Left colon (tissue), 2 donors: ENCODE results near the gene KCNN3. TPM values are rescaled to one million over a fixed set of nuclear protein-coding genes. Genes with fewer than 3 reads are reported as not detected.

Source experiments
- ATAC-seq: fragments of 200-7000 bp; cut with Tn5 transposase; one replicate; pipeline ENCODE4 v1.9.1; 2020; ENCODE audit warnings: mild to moderate bottlenecking, moderate library complexity
- DNase-seq, 2 donors: peaks; one replicate each; pipeline ENCODE4 v3.0.0-alpha.2; 2020
- intact Hi-C, 2 donors: fragments of 100-400 bp; cut with DNase I in 1 of 2; cut with micrococcal nuclease in 1 of 2; formaldehyde crosslinking; loops; one replicate each; pipeline versions ENCODE4 v1.11.2 to v1.14.0; 2022; cut with DNase I, micrococcal nuclease
- total RNA-seq, 2 donors: library from RNA; stranded (reverse); fragmentation: NEBNext Ultra II Directional; extraction: Animal tissue kit (Norgen Biotek cat#: 25700); gene quantifications; one replicate each; pipeline ENCODE4 v1.2.1, GENCODE V29; 2021
- donor health status: DM: no; HTN: no; CAD: no.
- donor health status: DM: yes; HTN: yes; CAD: no.

KCNN3 gene
- total RNA-seq, 2 donors from 2014 or later = 0.73 to 3.6 TPM

DNA sequence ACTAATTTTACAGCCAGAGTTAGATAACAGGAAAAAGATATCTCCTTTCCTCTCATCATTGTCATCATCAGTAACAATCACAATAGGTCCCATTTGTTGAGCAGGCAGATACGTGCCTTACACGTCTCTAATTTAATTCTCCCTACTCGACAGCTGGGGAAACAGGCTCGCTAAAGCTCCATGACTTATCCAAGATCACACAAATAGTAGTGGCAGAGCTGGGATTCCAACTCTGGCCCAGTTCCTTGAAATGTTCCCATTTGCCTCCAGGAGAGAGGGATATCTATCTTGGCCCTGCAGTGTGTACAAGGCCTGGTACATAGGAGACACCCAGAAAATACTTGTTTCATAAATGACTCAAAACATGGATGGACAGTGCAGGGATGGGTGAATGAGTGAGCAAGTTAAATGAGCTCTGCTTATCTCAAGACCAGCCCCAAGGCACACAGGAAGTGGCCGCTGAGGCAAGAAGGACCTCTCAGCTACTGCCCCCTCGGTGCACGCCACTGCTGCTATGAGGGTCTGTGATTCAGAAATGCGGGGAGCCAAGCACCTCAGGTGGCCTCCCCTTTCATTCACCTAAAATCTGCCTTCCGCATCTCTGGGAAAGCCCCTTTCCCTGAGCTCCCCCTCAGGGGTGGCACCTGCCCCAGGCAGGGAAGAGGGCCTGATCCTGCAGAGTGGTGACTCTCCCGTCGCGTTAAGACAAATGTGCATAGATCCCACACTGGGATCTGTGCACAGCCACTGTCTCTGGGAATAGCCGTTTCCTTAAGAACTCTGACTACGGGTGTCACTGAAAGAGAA lies 3.6 kb downstream of the KCNN3 start:
- DNase-seq (no peak), ATAC-seq (no peak)
- intact Hi-C loops = no loop called here

DNA sequence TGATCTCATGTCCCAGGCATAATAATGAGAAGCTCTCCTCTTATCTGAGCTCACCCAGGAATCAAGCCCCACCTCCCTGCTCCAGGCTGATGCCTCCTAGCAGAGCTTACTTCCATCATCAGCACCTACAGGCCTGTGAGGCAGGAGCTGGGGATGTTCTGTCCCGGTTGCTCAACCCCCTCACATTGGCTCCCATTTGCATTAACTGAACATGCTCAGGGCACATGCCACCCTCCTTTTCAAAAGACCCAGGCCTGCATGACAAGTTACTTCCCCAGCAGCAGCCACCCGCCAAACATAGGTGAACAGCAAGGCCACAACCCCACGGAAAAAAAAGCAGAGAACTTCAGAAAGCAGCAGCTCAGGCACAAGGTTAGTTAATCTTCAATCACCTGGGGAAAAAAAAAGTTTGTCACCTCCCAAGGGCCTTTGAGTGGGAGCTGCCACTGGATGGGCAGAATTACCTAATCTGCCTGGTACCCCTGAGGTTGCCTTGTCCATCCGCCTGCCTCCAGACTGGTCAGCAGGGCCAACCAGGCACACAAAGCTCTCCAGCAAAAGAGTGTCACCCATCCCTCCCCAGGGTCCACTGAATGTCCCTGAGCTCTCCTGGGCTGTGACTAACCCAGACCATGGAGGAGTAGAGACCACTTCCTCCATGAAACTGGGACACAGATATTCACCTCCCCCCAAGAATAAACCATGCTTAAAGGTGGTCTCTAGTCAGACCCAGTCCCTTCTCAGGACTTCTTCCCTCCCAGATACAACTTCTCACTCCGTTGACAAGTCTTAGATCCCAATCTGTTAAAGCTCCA lies 4.4 kb downstream of the KCNN3 start:
- intact Hi-C loops = no loop called here
- no peak for ATAC-seq
- DNase-seq = no peak

- no peak for DNase-seq
- intact Hi-C loops = no loop called here
- no peak for ATAC-seq
Measured at GRCh38 chr1:154864189-154864975, 5.7 kb downstream of the KCNN3 start.

DNA sequence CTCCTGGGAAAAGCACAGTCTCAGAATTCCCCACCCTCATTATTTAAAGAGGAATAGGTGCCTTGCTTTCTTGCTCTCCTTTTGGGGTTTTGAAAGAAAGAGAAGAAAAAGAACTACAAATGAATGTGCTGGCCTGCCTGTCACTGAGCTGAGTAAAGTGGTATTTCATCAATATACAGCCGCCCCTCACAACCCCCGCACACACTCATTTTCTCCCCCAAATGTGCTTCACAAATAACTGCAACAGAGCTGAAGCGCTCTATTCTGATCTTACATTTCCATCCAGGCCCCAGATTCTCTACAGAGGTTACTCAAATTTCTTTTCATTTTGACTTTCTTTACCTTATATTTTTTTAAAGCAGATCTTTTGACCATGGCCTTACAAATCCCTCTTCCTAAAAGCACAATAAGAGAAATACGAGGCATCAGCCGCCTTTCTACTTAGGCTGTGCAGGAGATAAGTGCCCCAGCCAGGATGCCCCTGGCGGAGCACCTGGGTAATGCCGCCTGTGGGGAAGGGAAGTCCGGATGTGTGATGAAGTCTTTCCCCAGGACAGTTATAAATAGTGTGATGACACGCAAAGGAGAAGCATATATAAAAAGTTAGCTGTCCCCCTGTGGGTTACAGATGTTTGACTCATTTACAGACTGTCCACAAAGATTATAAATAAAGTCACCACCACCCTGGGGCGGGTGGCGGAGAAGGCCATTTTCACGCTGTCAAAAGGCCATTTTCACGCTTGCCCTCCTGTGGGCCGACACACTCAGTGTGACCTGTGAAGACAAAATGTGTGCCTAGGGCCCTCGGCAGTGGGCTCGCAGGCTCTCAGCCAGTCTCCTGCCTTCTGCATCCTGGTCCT lies 6.5 kb downstream of the KCNN3 start:
- peak in 1 of 2 donors; percentile 49 for DNase-seq
- ATAC-seq = peak; percentile 75
- intact Hi-C loops = no loop called here

DNA sequence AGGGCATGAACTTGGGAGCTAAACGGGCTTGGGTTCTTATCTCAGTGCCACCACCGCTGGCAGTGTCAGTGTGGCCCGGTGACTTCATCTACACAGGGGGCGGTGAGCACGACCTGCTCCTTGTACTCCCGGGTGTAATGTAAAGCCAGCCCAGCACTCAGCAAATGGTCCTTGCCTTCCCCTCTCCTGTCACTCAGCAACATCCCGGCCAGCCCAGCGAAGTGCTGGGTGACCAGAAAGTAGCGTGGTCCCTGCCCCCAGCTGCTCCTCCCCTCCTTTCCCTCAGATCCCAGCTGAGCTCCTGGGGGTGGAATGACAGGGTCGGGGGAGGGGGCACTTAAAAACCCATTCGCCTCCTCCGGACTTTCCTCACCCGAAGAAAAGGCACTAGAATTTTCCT lies 7.2 kb downstream of the KCNN3 start:
- peak; percentile 17 for ATAC-seq
- intact Hi-C loops = no loop called here
- DNase-seq = no peak

DNA sequence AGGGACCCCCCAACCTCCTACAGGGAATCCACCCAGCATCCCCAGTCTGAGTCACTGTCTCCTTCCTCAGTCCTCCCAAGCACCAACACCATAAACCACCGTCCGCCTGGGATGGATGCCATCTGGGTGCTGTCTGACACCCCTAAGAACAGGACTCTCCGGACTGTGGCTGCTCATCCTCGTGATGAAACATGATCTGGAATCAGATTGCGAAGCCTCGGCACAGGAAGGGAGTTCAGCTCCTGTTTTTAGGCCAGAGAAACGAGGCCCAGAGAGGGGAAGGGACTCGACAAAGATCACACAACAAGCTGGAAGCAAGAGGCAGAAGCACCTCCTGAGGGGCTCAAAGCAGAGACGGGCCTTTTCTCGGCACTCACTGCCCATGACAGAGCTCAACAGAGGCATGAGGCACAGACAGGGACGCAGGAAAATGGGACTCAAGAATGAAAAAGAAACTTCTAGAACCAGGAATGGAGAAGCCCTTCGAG lies 8.4 kb downstream of the KCNN3 start:
- DNase-seq = no peak
- intact Hi-C loops = no loop called here
- ATAC-seq = no peak

DNA sequence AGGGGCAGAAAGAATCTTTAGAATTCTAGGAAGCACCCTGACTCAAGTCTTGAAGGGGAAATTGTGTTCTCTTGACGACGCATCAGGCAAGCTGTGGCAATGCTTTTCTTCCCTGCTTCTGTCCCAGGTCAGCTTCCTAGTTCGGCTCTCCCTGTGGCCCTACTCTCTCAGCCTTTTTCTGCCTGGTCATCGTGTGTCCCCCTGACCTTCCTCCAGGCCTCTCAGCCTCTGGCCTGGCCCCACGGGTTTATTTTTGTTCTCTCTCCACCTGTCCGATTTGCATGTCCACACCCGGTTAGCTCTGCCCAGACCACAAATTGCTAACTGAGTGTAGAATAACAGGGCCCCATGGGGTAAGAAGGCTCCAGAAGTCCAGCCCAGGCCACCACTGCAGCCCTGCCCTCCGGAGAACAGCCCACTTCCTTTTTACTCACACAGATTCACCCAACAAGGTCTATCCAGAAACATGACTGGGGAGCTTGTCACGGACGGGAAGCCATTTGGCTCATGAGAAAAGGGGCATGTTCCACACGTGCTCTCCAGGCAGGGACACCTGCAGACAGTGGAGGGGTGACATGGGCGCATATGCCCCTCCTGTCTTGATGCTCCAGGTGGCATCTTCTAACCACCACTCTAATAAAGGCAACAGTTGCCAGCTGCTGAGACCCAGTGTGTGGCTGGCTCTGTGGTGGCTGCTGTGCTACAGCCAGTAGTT lies 9.8 kb downstream of the KCNN3 start:
- DNase-seq (peak; percentile 20 to 48), ATAC-seq (peak; percentile 30)
- intact Hi-C loops = no loop called here

- intact Hi-C loops = no loop called here
- DNase-seq (no peak), ATAC-seq (no peak)
Measured at GRCh38 chr1:154859786-154860155, 10.3 kb downstream of the KCNN3 start.

- ATAC-seq = no peak
- intact Hi-C loops = no loop called here
- DNase-seq = no peak
Measured at GRCh38 chr1:154859151-154859785, 10.8 kb downstream of the KCNN3 start.

- ATAC-seq (no peak), DNase-seq (no peak)
- intact Hi-C loops = no loop called here
Measured at GRCh38 chr1:154857441-154858215, 12.5 kb downstream of the KCNN3 start.

DNA sequence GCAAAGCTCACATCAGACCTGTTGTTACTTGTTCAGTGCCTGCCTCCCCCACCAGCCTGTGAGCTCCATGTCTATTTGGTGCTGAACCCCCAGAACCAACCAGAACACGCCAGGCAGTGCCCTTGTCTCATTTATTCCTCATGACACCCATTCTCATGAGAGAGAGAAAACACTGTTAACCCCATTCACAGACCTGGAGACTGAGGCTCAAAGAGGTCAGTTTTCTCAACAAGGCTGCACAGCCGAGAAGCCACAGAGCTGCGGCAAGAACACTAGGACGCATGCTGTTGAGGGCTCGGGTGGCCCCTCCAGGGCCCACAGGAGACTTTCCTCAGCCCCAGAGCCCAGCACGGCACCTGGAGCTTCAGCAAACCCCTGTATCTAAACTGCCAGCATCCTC lies 13.1 kb downstream of the KCNN3 start:
- DNase-seq (no peak), ATAC-seq (no peak)
- intact Hi-C loops = no loop called here

GRCh38 chr1:154856544-154856943 lies 13.5 kb downstream of the KCNN3 start:
- intact Hi-C loops = no loop called here
- ATAC-seq (no peak), DNase-seq (no peak)

DNA sequence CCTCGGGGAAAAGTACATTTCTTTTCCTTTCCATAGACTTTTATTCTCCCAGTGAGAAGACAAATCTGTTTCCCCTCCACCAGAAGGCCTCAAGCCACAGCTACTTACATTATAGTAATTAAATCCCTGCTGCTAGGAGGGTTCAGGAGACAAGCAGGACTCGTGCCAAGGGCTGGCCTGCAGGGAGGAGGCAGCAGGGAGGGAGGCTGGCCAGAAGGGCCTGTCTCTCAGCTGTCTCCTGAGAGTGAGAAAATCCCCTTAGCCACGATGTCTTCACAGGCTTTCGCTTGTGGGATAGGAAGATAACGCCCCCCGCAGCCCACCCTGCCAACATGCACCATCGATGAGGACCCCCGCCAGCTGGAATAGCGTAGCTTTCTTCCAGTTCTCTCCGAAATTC lies 14.0 kb downstream of the KCNN3 start:
- intact Hi-C loops = no loop called here
- DNase-seq = no peak

GRCh38 chr1:154855186-154855851 lies 14.8 kb downstream of the KCNN3 start:
- intact Hi-C loops = no loop called here
- no peak for DNase-seq

More for the DNA sequence above, 14.0 kb downstream of the KCNN3 start:
- no peak for ATAC-seq

GRCh38 chr1:154852845-154853244 lies 17.2 kb downstream of the KCNN3 start:
- ATAC-seq = no peak
- DNase-seq = no peak
- intact Hi-C loops = no loop called here

More at GRCh38 chr1:154855186-154855851, 14.8 kb downstream of the KCNN3 start:
- no peak for ATAC-seq
